Stimulated activated CD8-positive, alpha-beta memory T cell treated with anti-CD3 and anti-CD28 coated beads, Interleukin-15, amount 100 ng/mL, for 4 hours (primary cell): Measurements from ENCODE around the gene NGEF.
"Not testable (repeated sequence)": the region's sequence is repeated elsewhere in the genome, so short reads cannot be mapped to it uniquely, and the experiment has no call there.

Source experiments
- DNase-seq, 2 donors: peaks; one replicate each; pipeline ENCODE4 v3.0.0-alpha.2; 2020; ENCODE audit warnings: low read depth in 2 of 2

The NGEF gene

GRCh38 chr2:233023007-233023760, 10.1 kb upstream of the NGEF start:
- no peak for DNase-seq

- DNase-seq: no peak
These were observed 9.5 kb upstream of the NGEF start for GRCh38 chr2:233022561-233022960.

DNA sequence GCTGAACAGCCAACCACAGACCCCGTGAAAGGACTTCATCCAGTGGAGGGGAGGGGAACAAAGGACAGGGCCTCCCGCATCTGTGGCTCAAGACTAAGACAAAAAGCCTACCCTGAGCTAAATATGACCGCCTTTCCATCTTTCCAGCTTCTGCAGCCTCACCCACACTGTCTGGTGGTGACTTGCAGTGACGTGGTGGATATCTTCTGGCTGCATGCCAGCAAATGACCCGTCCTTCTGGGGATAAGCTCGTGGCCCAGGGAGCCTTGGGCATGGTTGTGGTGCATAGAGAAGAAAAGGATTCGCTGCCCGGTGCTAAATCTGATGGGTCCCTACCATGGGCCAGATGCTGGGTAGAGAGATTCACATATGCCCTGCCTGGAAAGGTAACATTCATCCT, 8.7 kb upstream of the NGEF start:
- no peak for DNase-seq

DNA sequence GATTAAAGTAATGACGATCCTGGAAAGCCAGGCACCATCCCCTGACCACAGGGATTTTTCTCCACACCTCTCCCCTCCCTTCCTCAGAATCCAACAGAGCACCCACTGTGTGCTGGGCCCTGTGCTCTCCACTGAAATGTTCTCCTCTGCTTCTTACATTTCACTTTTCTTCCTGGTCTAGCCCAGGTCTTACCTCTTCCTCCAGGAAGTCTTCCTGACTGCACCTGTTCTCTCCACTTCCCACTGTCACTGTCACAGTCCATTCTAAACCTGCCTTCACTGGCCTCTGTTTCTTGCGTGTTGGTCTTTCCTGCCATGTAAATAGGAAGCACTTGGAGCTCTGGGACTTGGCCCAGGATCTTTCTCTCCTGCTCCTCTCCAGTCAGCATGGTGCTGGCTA, 7.4 kb upstream of the NGEF start:
- no peak for DNase-seq

GRCh38 chr2:233019610-233020009, 6.6 kb upstream of the NGEF start:
- DNase-seq: not testable (repeated sequence)

GRCh38 chr2:233017947-233018346, 4.9 kb upstream of the NGEF start:
- no peak for DNase-seq

- DNase-seq: no peak
These were observed 2.1 kb upstream of the NGEF start for GRCh38 chr2:233015019-233015645.

DNA sequence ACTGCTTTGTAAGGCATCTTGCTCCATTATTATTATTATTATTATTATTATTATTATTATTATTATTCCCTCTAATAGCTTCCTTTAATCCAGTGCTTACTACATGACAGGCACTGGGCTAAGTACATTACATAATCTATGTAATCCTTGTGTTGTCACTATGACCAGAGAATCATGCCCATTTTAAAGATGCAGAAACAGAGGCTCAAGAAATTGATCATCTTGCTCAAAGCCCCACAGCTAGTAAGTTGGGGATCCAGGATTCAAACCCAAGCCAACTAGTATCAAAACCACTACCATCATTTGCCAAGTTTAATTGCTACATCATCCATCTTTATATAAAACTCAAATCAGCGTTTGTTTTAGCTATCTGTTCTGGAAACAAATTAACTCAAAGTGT, 594 bp upstream of the NGEF start:
- DNase-seq: no peak

DNA sequence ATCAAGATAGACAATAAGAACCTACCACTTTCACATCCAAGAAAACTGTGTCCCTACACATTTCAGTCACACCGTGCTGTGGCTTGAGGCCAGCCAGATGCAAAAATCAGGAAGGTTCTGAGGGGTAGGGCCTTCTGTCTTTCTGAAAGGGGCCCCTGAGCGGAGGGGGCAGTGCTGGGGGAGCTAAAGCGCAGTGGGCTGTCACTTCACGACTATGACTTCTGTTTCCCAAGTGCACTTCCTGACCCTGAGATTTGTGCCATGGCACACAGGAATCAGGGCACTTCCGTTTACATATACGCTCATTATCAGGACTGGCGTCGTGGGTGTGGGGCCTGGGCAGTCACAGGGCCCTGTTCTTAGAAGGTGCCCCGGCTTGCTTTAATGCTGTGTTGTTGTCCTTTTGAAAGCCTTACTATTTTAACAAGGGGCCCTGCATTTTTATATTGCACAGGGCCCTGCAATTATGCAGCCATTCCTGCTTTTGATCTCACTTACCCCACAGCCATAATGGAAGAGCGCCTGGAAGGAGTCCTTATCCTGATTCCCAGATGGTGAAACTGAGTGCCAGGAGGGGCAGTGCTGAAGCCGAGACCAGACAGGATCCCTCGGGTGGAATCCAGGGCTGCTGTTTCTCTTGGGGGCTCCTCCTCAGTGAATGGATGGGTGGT, 620 bp downstream of the NGEF start:
- DNase-seq: no peak

- DNase-seq: no peak
These were observed 1.3 kb downstream of the NGEF start for GRCh38 chr2:233011702-233012131.

DNA sequence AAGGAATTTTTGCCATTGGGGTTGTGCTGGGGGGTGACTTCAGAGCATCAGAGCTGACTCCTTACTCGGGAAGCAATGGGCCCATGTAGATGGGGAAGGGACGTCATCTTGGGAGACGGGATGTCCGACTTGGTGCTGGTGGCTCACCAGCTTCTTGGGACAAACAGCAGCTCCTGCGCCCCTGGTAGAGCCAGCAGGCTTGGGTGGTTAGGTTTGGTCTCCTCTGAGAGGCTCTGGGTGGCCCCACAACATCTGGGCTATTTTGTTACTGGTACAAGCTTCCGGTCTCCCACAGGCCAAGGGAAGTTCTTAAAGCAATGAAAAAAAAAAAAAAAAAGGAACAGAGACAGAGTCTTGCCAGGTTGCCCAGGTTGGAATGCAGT, 1.8 kb downstream of the NGEF start:
- DNase-seq: no peak

DNA sequence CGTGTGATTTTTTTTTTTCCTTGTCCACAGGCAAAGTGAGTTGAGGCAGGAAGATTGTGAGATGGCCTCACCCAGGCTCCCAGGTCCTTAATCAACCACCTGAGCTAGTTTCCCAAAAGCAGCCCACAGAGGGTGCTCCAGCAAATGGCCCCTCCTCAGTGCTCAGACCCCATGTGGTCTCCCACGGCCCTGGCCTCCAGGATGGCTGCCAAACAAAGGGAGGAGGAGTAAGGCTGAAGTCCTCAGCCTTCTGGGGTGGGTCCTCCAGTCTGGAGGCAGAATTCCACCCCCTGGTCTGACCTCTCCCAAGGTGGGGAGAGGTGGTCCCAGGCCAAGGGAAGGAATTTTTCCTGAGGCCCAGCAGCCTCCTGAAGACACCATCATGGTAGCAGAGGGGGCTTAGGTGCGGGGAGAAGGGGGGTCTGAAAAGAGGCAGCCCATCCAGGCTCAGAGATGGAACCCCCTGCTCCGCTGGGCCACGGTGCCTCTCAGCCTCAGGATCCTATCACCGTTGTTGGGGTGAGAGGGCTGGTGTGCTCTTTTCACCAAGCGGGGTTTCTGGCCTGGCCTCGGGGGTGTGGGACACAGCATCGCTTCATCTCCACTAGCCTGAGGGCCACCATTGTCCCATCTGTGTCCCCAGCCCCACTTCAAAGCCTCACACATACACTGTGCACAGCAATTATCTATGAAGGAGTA, 2.3 kb downstream of the NGEF start:
- DNase-seq: no peak

- DNase-seq: no peak
These were observed 3.4 kb downstream of the NGEF start for GRCh38 chr2:233009661-233010060.

- DNase-seq: no peak
These were observed 5.3 kb downstream of the NGEF start for GRCh38 chr2:233007739-233008138.

DNA sequence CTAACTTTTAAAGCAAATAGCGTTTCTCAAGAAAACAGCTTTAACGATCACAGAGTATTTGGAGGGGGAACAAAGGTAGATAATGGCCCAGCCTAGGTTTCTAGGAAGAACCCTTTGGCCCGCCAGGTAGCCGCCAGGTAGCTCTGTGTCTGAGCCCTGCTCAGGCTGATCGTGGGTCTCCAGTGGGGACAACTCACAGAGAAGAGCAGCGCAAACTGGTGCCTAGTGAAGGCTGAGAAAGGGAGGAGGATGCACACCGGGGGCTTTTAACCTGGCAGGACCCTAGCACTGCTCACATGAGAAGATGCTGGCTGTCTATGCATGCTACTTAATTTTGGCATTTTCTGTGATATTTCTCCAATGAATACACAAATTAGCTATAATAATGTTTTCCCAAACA, 5.8 kb downstream of the NGEF start:
- no peak for DNase-seq

GRCh38 chr2:233006648-233007047, 6.4 kb downstream of the NGEF start:
- DNase-seq: no peak

- no peak for DNase-seq
These were observed 8.0 kb downstream of the NGEF start for GRCh38 chr2:233005096-233005495.

DNA sequence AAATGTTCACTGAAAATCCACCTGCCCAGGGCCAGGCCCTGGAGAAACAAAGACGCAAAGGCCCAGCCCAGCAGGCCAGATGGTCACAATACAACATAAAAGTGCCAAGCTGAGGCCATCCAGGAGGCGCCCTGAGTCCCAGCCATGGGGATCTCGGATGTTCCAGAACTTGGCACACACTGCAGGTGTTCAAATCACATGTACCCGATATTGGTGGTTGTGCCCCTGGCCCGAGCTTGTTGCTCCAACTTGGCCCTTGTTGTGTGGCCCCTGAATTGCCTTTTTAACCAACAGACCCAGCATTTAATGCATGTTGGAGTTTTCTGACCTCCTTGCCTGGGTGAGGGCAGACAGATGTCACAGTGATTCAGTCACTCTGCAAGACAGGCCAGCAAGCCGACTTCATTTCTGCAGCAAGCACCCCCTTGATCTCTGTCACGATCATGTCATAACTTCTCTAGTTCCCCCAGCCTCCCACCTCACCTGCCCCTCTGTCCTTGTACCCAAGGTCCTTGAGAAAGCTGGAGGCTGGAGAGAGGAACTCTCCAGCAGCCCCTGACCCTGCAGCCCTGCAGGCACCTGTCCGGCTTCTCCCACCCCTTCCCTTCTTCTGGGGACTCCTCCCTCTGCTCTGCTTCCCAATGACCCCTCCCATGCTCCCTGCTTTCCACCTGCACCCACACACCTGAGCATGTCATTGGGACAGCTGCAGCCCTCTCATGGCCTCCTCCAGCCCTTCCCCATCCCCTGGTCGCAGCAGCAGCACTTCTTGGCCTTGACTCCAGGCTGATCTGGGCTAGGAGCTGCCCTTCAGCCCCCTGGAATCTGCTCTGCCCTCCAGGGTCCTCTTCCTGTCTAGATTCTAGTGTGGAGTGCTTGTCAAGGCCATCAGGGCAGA, 9.1 kb downstream of the NGEF start:
- no peak for DNase-seq

- no peak for DNase-seq
These were observed 10.0 kb downstream of the NGEF start for GRCh38 chr2:233002829-233003657.
